Measurements from ENCODE around the gene AGER. TPM values are rescaled to one million over a fixed set of nuclear protein-coding genes. Genes with fewer than 3 reads are reported as not detected.

Gene AGER
- total RNA-seq, 8 experiments from 2014 or later: 1.4 to 11.8 (median 5.3) TPM

GRCh38 chr6:32153564-32154513, 30.2 kb downstream of the AGER start, which contains the start of gene PPT2:
TSS of gene PPT2 (plus strand) at chr6:32154141. CDS start at chr6:32154595, 454 bp downstream.
- peak; percentile 61 to 86 (median 80) for ATAC-seq (replicated peaks in 6 of 8)
- in situ Hi-C loops (cut with MboI; ENCODE audit: low pct_unique_long_range_greater_than_20kb in 2 of 9, low sequenced_read_pairs in 9 of 9, unreplicated experiment in 9 of 9): no loop called here
- 0 to 3% (median 0%) methylated on average over 1 to 7 of the region's 52 CpGs; no CpG with 5 or more reads in 6 of the 10 experiments for WGBS, 10 experiments
- Histone ChIP-seq H3K27ac (peak within 1 kb of the TSS; percentile 72 to 84), H3K4me1 (replicated peaks in 1 of 2) (peaks cover 24 to 28% of the 10 kb centered on the region in 2 donors), H3K4me3 (peak within 1 kb of the TSS; percentile 54 to 85 (median 55))

- H3K4me3 ChIP-seq: peak overlapping the region; percentile 54 to 85 (median 55)
- peak; percentile 51 to 68 (median 60) for ATAC-seq (replicated peaks in 6 of 8)
- peaks cover 24 to 28% of the 10 kb centered on the region in 2 donors for H3K4me1 ChIP-seq (replicated peaks in 1 of 2)
- in situ Hi-C loops (cut with MboI; ENCODE audit: low pct_unique_long_range_greater_than_20kb in 2 of 9, low sequenced_read_pairs in 9 of 9, unreplicated experiment in 9 of 9): no loop called here
- H3K27ac ChIP-seq: peak overlapping the region; percentile 72 to 84
- 0 to 14% (median 9%) methylated on average over 1 to 18 of the region's 35 CpGs; no CpG with 5 or more reads in 4 of the 10 experiments for WGBS, 10 experiments
These were observed 31.1 kb downstream of the AGER start for GRCh38 chr6:32152769-32153563.

GRCh38 chr6:32151863-32152768, 31.9 kb downstream of the AGER start, which contains the start of gene PRRT1:
TSS of gene PRRT1 (minus strand) at chr6:32151939. CDS start at chr6:32151827, 112 bp downstream.
- peak within 1 kb of the TSS in 1 of 2 donors; percentile 84 for H3K27ac ChIP-seq
- peak within 1 kb of the TSS; percentile 54 to 85 (median 55) for H3K4me3 ChIP-seq
- in situ Hi-C loops (cut with MboI; ENCODE audit: low pct_unique_long_range_greater_than_20kb in 2 of 9, low sequenced_read_pairs in 9 of 9, unreplicated experiment in 9 of 9): no loop called here
- peaks cover 24 to 28% of the 10 kb centered on the region in 2 donors for H3K4me1 ChIP-seq (replicated peaks in 1 of 2)
- ATAC-seq (replicated peaks in 6 of 8): no peak
- WGBS, 10 experiments: 0 to 45% (median 21%) methylated on average over 1 to 5 of the region's 24 CpGs; no CpG with 5 or more reads in 3 of the 10 experiments

- 64 to 86% (median 76%) methylated on average over 1 to 4 of the region's 8 CpGs; no CpG with 5 or more reads in 4 of the 10 experiments for WGBS, 10 experiments
- no peak overlapping the region for H3K27ac ChIP-seq
- in situ Hi-C loops (cut with MboI; ENCODE audit: low pct_unique_long_range_greater_than_20kb in 2 of 9, low sequenced_read_pairs in 9 of 9, unreplicated experiment in 9 of 9): no loop called here
These were observed 32.7 kb downstream of the AGER start for GRCh38 chr6:32151181-32151862.

GRCh38 chr6:32149932-32150870, 33.9 kb downstream of the AGER start:
- in situ Hi-C loops (cut with MboI; ENCODE audit: low pct_unique_long_range_greater_than_20kb in 2 of 9, low sequenced_read_pairs in 9 of 9, unreplicated experiment in 9 of 9): no loop called here
- Histone ChIP-seq H3K4me3 (no peak overlapping the region), H3K4me1 (replicated peaks in 1 of 2) (peaks cover 30 to 37% of the 10 kb centered on the region in 2 donors), H3K27ac (no peak overlapping the region)
- WGBS, 10 experiments: 60 to 100% (median 90%) methylated on average over 1 to 4 of the region's 55 CpGs; no CpG with 5 or more reads in 6 of the 10 experiments
- ATAC-seq (replicated peaks in 6 of 8): no peak

More at GRCh38 chr6:32151181-32151862, 32.7 kb downstream of the AGER start:
- Histone ChIP-seq H3K4me1 (replicated peaks in 1 of 2) (peaks cover 31 to 36% of the 10 kb centered on the region in 2 donors), H3K4me3 (peak overlapping the region; percentile 13 to 85 (median 55))
- ATAC-seq (replicated peaks in 6 of 8): no peak

- WGBS, 10 experiments: 40 to 98% (median 80%) methylated on average over 1 to 8 of the region's 47 CpGs; no CpG with 5 or more reads in 5 of the 10 experiments
- in situ Hi-C loops (cut with MboI; ENCODE audit: low pct_unique_long_range_greater_than_20kb in 2 of 9, low sequenced_read_pairs in 9 of 9, unreplicated experiment in 9 of 9): no loop called here
- ATAC-seq (replicated peaks in 6 of 8): no peak
- Histone ChIP-seq H3K4me1 (replicated peaks in 1 of 2) (peaks cover 27 to 34% of the 10 kb centered on the region in 2 donors), H3K4me3 (no peak overlapping the region), H3K27ac (no peak overlapping the region)
These were observed 34.8 kb downstream of the AGER start for GRCh38 chr6:32149092-32149755.

- in situ Hi-C loops (cut with MboI; ENCODE audit: low pct_unique_long_range_greater_than_20kb in 2 of 9, low sequenced_read_pairs in 9 of 9, unreplicated experiment in 9 of 9): no loop called here
- Histone ChIP-seq H3K4me1 (replicated peaks in 1 of 2) (peaks cover 27 to 34% of the 10 kb centered on the region in 2 donors), H3K27ac (no peak overlapping the region), H3K4me3 (peak overlapping the region in 1 of 5 donors; percentile 29)
- peak in 2 of 8 experiments; percentile 8 to 21 for ATAC-seq (replicated peaks in 6 of 8)
- 27 to 88% (median 74%) methylated on average over 3 to 11 of the region's 39 CpGs; no CpG with 5 or more reads in 4 of the 10 experiments for WGBS, 10 experiments
These were observed 35.6 kb downstream of the AGER start for GRCh38 chr6:32148289-32149091.

GRCh38 chr6:32147401-32148132, 36.5 kb downstream of the AGER start:
- Histone ChIP-seq H3K27ac (no peak overlapping the region), H3K4me1 (replicated peaks in 1 of 2) (peaks cover 21 to 27% of the 10 kb centered on the region in 2 donors), H3K4me3 (no peak overlapping the region)
- in situ Hi-C loops (cut with MboI; ENCODE audit: low pct_unique_long_range_greater_than_20kb in 2 of 9, low sequenced_read_pairs in 9 of 9, unreplicated experiment in 9 of 9): no loop called here
- 100% methylated on average over 1 to 3 of the region's 4 CpGs; no CpG with 5 or more reads in 7 of the 10 experiments for WGBS, 10 experiments
- no peak for ATAC-seq (replicated peaks in 6 of 8)

- Histone ChIP-seq H3K27ac (no peak overlapping the region), H3K4me3 (peak overlapping the region in 2 of 5 donors; percentile 9 to 17), H3K4me1 (replicated peaks in 1 of 2) (peaks cover 14 to 18% of the 10 kb centered on the region in 2 donors)
- 20 to 89% (median 41%) methylated on average over 1 to 4 of the region's 4 CpGs for WGBS, 10 experiments
- ATAC-seq (replicated peaks in 6 of 8): peak in 2 of 8 experiments; percentile 3 to 9
- in situ Hi-C loops (cut with MboI; ENCODE audit: low pct_unique_long_range_greater_than_20kb in 2 of 9, low sequenced_read_pairs in 9 of 9, unreplicated experiment in 9 of 9): no loop called here
These were observed 37.4 kb downstream of the AGER start for GRCh38 chr6:32146687-32147086.
